DMS 273 (cell line): Measurements from ENCODE around the gene PIGS.

Experiments
- DNase-seq: peaks from one replicate; lab custom pipeline; 2025; ENCODE audit not compliant: unreplicated experiment; lab: John Stamatoyannopoulos, UW

The PIGS gene

GRCh38 chr17:28551421-28552175, 19.7 kb downstream of the PIGS start:
- peak; percentile 44 for DNase-seq

DNA sequence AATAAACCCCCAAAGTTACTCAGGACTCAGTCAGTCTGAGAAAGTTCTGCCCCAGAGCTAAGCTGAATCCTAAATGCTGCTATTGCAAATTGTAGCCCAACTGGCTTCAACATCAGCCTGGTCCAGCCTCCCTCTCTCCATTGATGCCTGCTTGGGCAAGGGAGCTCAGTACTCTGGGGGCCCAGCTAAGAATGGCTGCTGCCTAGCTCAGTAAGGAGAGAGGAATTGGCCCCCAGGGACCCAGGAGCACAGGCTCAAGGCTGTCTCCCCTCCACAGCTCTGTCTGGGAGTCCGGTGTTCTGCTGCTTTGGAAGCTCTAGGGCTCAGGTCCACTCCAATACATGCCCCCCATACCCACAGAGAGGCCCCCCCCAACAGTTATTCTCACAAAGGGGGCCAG, 20.5 kb downstream of the PIGS start:
- no peak for DNase-seq

DNA sequence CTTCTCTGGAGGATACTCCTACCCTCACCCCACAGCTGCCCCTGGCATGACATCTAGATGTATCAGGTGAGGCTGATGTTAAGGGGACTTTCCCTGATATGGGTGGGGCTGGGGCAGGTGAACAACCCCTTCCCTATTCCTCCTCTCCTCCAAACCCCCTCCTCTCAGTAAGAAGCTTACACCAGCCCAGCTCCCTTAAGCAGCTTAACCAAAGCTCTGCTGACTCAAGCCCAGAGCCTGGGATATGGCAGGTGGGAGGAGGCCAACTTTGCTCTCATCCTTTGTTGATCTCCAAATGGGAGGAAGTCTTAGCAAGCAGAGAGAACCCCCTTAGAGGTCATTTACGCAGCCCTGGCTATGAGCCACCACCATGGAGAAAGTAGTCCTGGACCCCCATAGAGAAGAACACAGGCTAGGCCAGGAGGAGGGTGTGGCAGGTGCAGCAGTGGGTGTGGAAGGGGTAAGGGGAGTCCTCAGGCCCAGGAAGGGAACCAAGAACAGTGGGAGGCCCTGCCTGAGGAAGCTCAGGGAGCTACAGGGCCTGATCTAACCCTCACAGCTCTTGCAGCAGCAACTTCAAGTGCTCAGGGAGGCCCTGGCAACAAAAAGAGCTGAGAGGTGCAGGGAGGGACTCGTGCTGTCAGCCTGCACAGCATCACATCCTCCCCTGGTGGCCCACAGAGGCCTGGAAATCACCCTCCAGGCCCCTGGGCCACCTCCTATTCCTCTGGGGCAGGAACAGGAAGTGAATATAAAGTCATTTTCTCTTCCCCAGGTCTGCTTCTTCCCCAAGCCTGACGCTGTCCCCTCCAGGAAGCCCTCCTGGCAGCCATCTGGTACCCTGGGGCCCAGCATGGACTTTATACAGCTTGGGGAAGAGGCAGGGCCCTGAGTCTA, 21.8 kb downstream of the PIGS start:
- no peak for DNase-seq

DNA sequence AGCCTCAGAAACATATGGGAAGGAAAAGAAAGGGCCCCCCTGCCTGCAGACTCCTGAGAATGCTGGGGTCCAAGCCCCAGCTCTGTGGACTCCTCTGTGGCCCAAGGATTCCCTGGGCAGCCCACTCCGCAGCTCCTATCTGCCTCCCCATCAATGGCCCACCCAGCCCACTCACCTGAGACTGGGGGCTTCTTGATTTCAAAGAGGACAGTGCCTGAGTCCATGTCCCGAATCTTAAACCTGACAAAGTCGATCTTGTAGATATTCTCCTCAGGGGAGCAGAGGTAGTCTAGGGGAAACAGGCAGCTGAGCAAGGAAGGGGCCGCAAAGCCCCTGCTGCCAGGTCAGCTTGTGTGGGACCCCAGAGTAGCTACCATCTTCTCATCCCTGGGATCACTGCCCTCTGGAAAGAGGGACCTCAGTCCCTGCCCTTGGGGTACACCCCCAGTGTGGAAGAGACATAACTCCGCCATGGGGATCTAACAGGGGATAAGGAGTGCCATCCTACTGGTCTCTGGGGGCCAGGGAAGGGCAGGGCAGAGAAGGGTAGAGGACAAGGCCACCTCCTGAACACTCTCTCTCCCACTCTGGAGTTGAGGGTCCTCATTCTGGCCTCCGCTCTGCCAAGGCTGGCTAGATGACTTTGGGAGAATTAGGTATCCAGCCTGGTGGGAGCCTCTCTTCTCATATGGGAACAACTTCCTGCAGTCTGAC, 22.8 kb downstream of the PIGS start:
- DNase-seq: no peak

DNA sequence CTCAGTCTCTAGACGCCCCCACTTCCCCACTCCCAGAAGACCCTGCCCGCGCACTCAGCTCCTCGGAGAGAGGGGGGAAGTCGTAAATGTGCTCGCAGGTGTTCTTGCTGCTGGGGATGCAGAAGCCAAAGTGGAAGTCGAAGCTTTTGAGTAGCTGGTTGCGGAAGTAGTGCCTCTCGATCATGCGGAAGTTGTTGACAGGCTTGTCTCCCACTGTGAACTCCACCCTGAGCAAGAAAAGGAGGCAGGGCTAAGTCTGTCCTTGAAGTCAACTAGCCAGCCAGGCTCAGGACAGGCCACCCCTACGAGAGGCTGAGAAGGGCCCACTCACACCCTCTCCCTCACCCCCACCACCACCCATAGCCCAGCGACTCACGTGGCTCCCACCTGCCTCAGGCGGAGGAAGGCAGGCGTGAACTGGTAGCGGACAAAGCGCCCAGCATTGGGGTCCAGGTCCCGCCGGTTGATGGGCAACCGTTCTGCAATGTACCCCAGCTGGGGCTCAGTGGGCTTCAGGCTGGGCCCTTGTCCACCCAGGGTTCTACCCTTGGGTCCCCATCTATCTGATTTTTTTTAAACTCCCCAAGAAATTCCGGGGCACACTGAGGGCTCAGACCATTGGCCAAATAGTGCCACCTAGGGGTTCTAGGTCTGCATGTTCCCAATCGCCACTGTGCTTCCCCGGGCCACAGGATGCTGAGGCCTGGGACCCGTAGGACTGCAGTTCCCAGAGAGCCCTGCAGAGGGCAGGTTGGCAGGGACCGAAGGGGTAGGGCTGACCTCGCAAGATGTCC, 23.5 kb downstream of the PIGS start:
- peak; percentile 90 for DNase-seq

DNA sequence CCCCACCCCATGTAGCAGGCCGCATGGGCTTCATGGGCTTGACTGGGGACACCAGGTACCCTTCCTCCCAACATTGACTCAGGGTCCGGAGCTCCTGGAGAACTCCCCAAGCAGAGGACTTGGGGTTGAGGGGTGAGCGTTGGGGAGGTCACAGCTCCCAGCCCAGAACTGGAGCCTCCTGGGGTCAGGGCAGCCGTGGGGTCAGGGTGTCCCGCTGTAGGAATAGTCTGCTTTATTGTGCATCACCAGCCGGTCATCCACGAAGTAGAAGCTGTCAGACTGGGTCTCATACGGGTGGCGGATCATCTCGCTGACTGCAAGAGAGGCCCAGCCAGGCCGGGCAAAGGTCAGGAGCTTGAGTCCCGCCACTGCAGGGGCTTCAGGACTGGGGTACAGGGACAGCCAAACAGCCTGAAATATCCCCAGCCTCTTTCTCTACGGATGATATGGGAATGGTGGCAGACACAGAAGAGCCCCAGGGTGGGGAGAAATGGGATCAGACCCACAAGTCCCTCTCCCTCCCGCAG, 24.2 kb downstream of the PIGS start:
- no peak for DNase-seq

DNA sequence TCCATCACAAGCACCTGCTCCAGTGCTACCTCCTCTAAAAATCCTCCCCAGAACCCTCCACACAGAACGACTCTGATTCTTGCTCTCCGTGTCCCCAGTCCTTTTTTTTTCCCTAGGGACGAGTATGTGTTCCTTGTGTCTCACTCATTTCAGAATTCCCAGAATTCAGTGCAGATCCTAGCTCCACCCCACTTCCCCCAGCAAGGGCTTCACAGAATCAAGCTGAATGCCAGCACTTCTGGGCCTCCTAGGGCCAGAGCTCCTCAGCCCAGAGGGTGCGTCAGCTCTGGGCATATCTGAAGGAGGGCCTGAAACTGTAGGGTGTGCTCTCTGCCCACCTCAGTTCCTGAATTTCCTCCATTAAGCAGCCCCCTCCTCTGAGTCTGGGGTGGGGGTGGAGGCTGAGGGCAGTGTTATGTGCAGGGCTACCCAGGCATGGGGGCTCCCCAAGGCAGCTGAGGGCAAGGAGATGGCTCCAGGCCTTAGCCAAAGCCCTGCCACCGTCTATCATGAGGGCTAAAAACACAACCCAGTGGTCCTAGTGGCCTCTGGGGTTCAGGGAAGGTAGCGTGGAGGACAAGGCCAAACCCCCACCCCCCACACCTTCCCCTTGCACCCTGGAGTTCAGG, 25.4 kb downstream of the PIGS start:
- DNase-seq: no peak

DNA sequence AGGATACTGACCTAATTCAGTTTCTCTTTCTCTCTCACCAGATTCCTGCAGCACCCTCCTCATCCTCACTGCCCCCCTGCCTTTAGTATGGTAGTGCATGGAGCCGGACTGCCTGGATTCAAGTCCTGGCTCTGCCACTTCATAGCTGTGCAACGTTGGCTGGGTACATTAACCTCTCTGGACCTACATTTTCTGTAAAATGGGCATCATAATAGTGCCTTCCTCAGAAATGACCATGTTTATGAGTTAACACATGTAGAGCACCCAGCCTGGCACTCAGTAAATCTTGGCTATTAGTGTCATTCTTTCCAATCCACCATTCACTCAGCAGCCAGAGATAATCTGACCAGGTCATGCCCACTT, 26.2 kb downstream of the PIGS start:
- no peak for DNase-seq

- no peak for DNase-seq
These were observed 26.8 kb downstream of the PIGS start for GRCh38 chr17:28544402-28545140.

DNA sequence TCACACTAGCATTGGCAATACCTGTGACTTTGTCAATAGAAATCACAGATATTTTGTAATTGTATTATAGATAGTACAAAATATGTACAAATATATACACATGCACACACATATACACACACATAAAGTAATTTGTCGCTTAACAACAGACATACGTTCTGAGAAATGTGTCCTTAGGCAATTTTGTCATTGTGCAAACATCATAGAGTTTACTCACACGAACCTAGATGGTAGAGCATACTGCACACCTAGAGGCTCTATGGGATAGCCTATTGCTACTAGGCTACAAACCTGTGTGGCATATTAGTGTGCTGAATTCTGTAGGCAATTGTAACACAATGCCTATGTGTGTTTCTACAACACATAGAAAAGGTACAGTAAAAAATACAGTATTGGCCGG, 29.9 kb downstream of the PIGS start:
- no peak for DNase-seq

DNA sequence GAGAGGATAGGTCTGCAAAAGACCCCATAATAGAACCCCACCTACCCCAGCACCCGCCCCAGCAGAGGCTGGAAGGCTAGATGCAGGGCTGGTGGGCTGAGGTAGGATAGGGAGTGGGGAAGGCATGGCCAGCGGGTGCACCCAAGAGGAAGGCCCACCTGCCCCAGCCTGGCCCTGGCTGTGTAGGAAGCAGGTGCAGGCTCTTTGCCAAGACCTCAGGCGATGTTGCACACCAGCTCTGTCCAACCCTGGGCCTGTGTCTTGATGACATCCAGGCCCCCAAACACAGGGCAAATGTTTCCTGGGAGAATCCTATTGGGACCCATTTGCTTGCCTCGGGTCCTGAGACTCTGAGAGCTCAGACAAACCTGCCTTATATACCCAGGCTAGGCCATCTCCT, 31.1 kb downstream of the PIGS start:
- no peak for DNase-seq

GRCh38 chr17:28538296-28538895, 32.9 kb downstream of the PIGS start:
- DNase-seq: no peak

DNA sequence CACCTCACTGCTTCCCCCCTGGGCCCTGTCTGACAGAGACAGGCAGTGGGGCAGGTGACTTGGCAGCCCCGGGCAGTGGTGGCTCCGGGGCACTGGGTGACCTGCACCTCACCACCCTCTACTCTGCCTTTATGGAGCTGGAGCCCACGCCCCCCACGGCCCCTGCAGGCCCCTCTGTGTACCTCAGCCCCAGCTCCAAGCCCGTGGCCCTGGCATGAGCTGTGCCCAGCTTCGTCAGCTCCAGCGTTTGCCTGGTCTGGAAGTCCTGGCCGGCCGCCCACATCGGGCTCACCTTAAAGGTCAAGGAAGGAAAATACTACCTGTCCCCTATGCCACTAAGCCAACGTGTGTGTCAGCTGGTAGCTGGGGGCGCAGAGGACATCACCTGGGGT, 34.1 kb downstream of the PIGS start:
- no peak for DNase-seq

DNA sequence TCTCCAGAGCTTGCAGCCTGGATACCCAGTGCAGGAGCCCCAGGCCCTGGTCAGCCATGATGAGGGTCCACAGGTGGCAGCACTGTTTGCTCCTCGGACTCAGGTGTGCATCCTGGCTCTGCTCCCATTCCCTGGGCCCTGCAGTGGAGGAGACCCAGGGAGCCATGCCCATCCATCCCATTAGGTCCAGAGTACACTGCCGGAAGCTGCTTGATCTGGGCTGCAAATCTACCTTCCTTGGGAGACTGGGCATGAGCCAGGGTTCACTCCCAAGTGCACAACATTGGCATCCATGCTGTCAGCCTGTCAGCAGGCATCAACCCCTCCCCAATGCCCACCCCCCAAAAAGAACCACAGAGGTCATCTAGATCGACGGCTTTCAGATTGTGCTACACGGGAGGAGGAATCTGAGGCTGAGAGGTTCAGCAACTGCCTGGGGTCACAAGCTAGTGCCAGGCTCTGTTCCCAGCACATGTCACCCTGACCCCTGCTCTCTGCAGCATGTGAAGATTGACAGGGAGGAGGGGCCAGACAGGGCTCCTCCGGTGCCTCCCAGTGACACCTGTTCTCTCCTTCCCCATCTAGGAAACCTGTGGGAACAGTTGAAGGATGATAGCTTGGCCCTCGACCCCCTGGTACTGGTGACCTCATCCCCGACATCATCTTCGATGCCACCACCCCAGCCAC, 34.6 kb downstream of the PIGS start:
- DNase-seq: no peak

- DNase-seq: peak; percentile 28
These were observed 36.5 kb downstream of the PIGS start for GRCh38 chr17:28534740-28535375.

DNA sequence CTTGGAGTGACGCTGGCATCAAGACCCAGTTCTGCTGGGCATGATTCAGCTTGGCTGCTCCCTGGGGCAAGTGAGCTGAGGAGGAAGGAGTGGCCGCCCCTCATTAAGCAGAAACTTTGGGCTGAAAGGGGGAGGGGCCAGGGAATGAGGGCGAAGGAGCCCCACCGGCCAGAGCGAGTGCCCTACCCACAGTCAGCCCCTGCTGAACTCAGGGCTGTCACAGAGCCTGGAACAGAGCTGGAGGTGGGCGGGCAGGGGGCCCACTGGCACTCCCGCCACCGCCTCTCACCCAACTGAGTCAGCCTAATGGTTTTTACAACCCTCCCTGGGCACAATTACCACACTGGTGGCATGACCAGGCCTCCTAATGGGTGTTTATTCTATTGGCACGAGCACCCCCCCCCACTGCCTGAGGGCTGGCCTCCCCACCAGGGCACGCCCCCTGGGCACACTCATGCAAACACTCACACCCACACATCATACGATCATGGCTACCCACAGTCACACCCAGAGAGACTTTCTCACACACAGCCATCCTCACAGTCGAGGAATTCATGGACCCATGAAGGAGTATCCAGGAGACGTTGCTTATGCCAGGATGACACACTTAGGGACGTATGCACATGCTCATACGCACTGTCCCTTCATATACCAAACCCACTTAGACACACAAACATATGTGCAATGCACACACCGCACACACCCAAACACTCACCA, 38.1 kb downstream of the PIGS start:
- DNase-seq: no peak
